K562 (cell line): ENCODE measurements around the gene TACR2. TPM values are rescaled to one million over a fixed set of nuclear protein-coding genes. Genes with fewer than 3 reads are reported as not detected.

Experiments
- ATAC-seq: fragments of 200-7000 bp; cut with Tn5 transposase; 3 replicates; pipeline ENCODE4 v1.9.1; 2020; ENCODE audit warnings: moderate library complexity
- BruUV-seq: library from RNA; stranded (reverse); fragments of 400-500 nt; replicated peaks from 2 replicates; lab custom pipeline; 2021; lab: Mats Ljungman, UMichigan
- CTCF ChIA-PET: fragments of 300-600 bp; formaldehyde crosslinking; extraction: SDS; loops from one replicate; lab custom pipeline; 2021; ENCODE audit warnings: low intra/inter-chr PET ratio; lab: Yijun Ruan, JAX
- POLR2A ChIA-PET: fragments of 300-600, 350-650 bp; sonication (Branson Sonifier 250); formaldehyde crosslinking; extraction: SDS; loops from one replicate; lab custom pipeline; 2021; ENCODE audit warnings: antibody characterized with exemption, inconsistent platforms; lab: Yijun Ruan, JAX
- DNase-seq, 4 experiments: peaks; one replicate each; pipeline versions ENCODE4 v3.0.0 to v3.0.0-alpha.2; 2011 to 2018; ENCODE audit warnings: low spot score in 3 of 4, mixed read lengths in 3 of 4; ENCODE audit errors: extremely low read depth in 1 of 4
- FAIRE-seq: peaks from 2 replicates; lab custom pipeline; 2011; peaks lifted over from hg19 to GRCh38; lab: Jason Lieb, UNC
- H2AFZ ChIP-seq: 2 replicates; pipeline ENCODE4 v1.6.0; 2011; ENCODE audit warnings: low read depth, low read length, control low read depth, inconsistent platforms
- H3K27ac ChIP-seq: fragments of 200-600 bp; 3 replicates; pipeline ENCODE4 v1.8.0; 2011; ENCODE audit warnings: low read depth, mild to moderate bottlenecking, control low read depth, inconsistent platforms, low read length, moderate library complexity, mixed read lengths; ENCODE audit errors: extremely low read depth
- H3K27me3 ChIP-seq, 2 experiments: fragments of 300-600 bp in 1 of 2; 2 replicates in 1 of 2; 3 replicates in 1 of 2; pipeline versions ENCODE4 v1.6.0 to v1.8.0; 2011; ENCODE audit warnings: inconsistent platforms in 2 of 2, low read length in 2 of 2, mild to moderate bottlenecking in 1 of 2, mixed read lengths in 1 of 2, moderate library complexity in 1 of 2; ENCODE audit not compliant: control insufficient read depth in 2 of 2, insufficient read depth in 2 of 2
- H3K36me3 ChIP-seq: fragments of 300-600 bp; 3 replicates; pipeline ENCODE4 v1.8.0; 2011; ENCODE audit warnings: mild to moderate bottlenecking, low read length, inconsistent platforms; ENCODE audit not compliant: control insufficient read depth, insufficient read depth
- H3K4me1 ChIP-seq, 2 experiments: fragments of 200-600 bp in 1 of 2; replicated peaks in 1 of 2; 2 replicates in 1 of 2; 3 replicates in 1 of 2; pipeline versions ENCODE4 v1.5.1 to v1.8.0; 2011; ENCODE audit warnings: inconsistent platforms in 2 of 2, low read length in 2 of 2, mild to moderate bottlenecking in 1 of 2, mixed read lengths in 1 of 2, moderate library complexity in 1 of 2; ENCODE audit not compliant: control insufficient read depth in 2 of 2, insufficient read depth in 2 of 2
- H3K4me2 ChIP-seq: 2 replicates; pipeline ENCODE4 v1.6.1; 2011; ENCODE audit warnings: low read length, control low read depth, inconsistent platforms, mixed read lengths; ENCODE audit not compliant: insufficient read depth
- H3K4me3 ChIP-seq: fragments of 200-600 bp; sonication (generic), shearing (Covaris generic); 2 replicates; pipeline ENCODE4 v1.5.1; 2016; ENCODE audit warnings: control low read depth, inconsistent platforms
- H3K79me2 ChIP-seq: fragments of 200-600 bp; 3 replicates; pipeline ENCODE4 v1.8.0; 2011; ENCODE audit warnings: low read length, inconsistent platforms; ENCODE audit not compliant: control insufficient read depth, insufficient read depth
- H3K9ac ChIP-seq, 2 experiments: 2 replicates each; pipeline versions ENCODE4 v1.6.0 to v1.6.1; 2011; ENCODE audit warnings: low read depth in 2 of 2, low read length in 2 of 2, control low read depth in 1 of 2, inconsistent platforms in 1 of 2, mild to moderate bottlenecking in 1 of 2, mixed read lengths in 1 of 2; ENCODE audit not compliant: insufficient read depth in 1 of 2
- H3K9me1 ChIP-seq: one replicate; pipeline ENCODE4 v1.6.0; 2011; ENCODE audit warnings: inconsistent platforms, mild to moderate bottlenecking, low read length, moderate library complexity; ENCODE audit not compliant: control insufficient read depth, insufficient read depth
- H3K9me3 ChIP-seq: replicated peaks from 2 replicates; pipeline ENCODE4 v1.5.1; 2011; ENCODE audit warnings: low read depth, low read length, inconsistent platforms; ENCODE audit not compliant: control insufficient read depth, insufficient read depth
- H4K20me1 ChIP-seq: replicated peaks from 2 replicates; pipeline ENCODE4 v1.6.1; 2011; ENCODE audit warnings: low read length, inconsistent platforms, mixed read lengths; ENCODE audit not compliant: control insufficient read depth, insufficient read depth
- MAFF ChIP-seq: IDR thresholded peaks from 2 replicates; pipeline ENCODE4 v1.6.1; 2012; ENCODE audit warnings: low read length, improper control_type of control experiment
- POLR3G ChIP-seq: IDR thresholded peaks from 2 replicates; pipeline ENCODE4 v1.6.1; 2011; ENCODE audit not compliant: insufficient read length, insufficient replicate concordance; ENCODE audit errors: extremely low read depth
- POU5F1 ChIP-seq: fragments of 150-350 bp; IDR thresholded peaks from 2 replicates; pipeline ENCODE4 v1.6.1; 2014; ENCODE audit warnings: borderline replicate concordance, low read length, low read depth, mild to moderate bottlenecking; ENCODE audit not compliant: partially characterized antibody
- PTBP1 ChIP-seq: fragments of 200-400 bp; formaldehyde crosslinking; IDR thresholded peaks from 2 replicates; pipeline ENCODE4 v1.6.1; 2017; ENCODE audit warnings: low read depth, low read length
- SMAD1 ChIP-seq: fragments of 150-350 bp; IDR thresholded peaks from 2 replicates; pipeline ENCODE4 v1.6.1; 2014; ENCODE audit warnings: low read length, low read depth; ENCODE audit not compliant: partially characterized antibody
- ZBTB17 ChIP-seq: fragments of 450-650 bp; formaldehyde crosslinking; IDR thresholded peaks from 2 replicates; pipeline ENCODE4 v1.4.0; 2020; ENCODE audit warnings: mild to moderate bottlenecking
- WGBS: fragments of 100-300 bp; shearing (Covaris generic); methylation state at CpG from one replicate; pipeline ENCODE4 v1.1.6; 2016; ENCODE audit warnings: low coverage, mixed read lengths; ENCODE audit not compliant: insufficient coverage; ENCODE audit errors: missing lambda C conversion rate; 5-methylcytosine and 5-hydroxymethylcytosine counted together
- in situ Hi-C: fragments of 300-500 bp; cut with MboI; formaldehyde crosslinking; loops from 4 replicates; pipeline ENCODE4 v1.15.0; 2018; ENCODE audit warnings: inconsistent platforms, mixed read lengths
- intact Hi-C: fragments of 100-400 bp; cut with micrococcal nuclease; formaldehyde crosslinking; loops from 2 replicates; pipeline ENCODE4 v1.14.2; 2022
- polyA plus RNA-seq, 8 experiments: library from polyadenylated mRNA; depleted of rRNA in 4 of 8; stranded (reverse) in 5 of 8; unstranded in 3 of 8; fragments of >200 nt; fragmentation: Nextera tagmentation in 2 of 8; fragmentation: Illumina TruSeq in 1 of 8; extraction: Ambion mirVana in 2 of 8; extraction: Trizol in 1 of 8; gene quantifications; 2 replicates each; pipeline versions ENCODE4 v1.2.1 to v1.2.3, GENCODE V29; 2011 to 2014; ENCODE audit warnings: inconsistent platforms in 1 of 8, missing spikeins in 1 of 8
- total RNA-seq, 7 experiments: library from RNA; depleted of rRNA in 6 of 7; stranded (reverse); fragments of >200 nt in 6 of 7; fragmentation: Illumina TruSeq in 2 of 7; extraction: Trizol in 2 of 7; gene quantifications; 2 replicates each; pipeline versions ENCODE4 v1.2.1 to v1.2.3, GENCODE V29; 2011 to 2021; ENCODE audit warnings: low replicate concordance in 1 of 7
- TF ChIP-seq, protein P1 (sequence below): sonication (generic); formaldehyde crosslinking; IDR thresholded peaks from 2 replicates; pipeline ENCODE4 v1.8.0; 2023; ENCODE audit warnings: mild to moderate bottlenecking, missing genetic modification reagents
- TF ChIP-seq, protein P2 (sequence below), 2 experiments: fragments of 450-650 bp; conservative IDR thresholded peaks; 2 replicates each; pipeline ENCODE4 v1.6.1; 2017; ENCODE audit warnings: mild to moderate bottlenecking in 2 of 2, moderate library complexity in 2 of 2
- TF ChIP-seq, protein P3 (sequence below): fragments of 250-450 bp; sonication (Bioruptor Pico); IDR thresholded peaks from 2 replicates; pipeline ENCODE4 v1.4.0; 2020; ENCODE audit warnings: mild to moderate bottlenecking, moderate library complexity, borderline replicate concordance

TACR2 gene
- total and polyA plus RNA-seq, 9 of the 15 experiments (the other 6 are each of a cell fraction or from before 2014, with no cell fraction given): not detected

DNA sequence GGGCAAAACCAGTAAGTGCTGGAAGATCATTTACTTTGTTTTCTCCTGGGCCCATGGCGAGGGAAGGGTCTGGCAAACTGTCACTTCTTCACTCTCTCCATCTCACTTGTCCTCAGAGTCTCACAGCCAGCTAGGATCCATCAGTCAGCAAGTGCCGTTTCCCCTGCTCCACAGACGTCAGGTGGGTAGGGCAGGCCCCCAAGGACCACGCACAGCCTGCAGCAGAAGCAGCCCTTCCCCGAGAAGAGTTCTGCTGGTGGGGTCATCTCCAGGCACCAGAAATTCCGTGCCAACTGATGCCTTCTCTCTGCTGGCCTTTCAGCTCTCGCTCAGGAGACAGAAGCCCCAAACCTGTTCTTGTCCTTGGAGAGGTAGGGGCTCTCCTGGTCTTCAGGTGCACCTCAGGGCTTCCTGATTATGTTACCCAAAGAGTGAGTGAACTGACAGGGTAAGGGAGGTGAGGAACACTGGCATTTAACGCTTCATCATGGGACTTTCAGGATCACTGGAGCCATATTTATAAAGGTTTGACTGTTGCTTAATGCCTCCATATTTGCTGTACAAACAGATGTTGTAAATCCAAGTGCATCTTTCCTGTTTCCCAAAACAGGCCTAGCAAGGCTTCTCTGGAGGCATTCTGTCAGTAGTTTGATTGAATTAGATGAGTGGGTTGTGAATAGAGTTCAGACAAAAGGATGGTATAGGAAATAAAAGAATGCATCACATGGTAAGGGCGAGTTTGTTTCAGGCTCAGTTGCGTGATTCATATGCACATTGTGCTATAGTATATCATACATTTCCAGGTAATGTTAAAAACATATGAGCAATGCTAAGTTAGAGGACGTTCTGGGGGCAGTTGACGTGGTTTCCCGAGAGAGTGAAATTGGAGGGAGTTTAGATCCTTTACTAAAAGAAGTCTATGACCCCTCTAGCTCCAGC, 20.9 kb upstream of the TACR2 start:
- peaks cover 0 to 10% of the 10 kb centered on the region in 2 experiments; a peak in 2 of 5 replicates for H3K4me1 ChIP-seq
- FAIRE-seq: no peak

More for the DNA sequence above, 20.9 kb upstream of the TACR2 start:
- Histone ChIP-seq H3K27ac (no peak overlapping the region), H3K9me3 (no peaks in the 10 kb centered on the region), H3K9me1 (no peaks in the 10 kb centered on the region), H3K27me3 (peaks cover 37 to 63% of the 10 kb centered on the region in 2 experiments), H3K4me2 (no peak overlapping the region), H3K4me3 (no peak overlapping the region), H3K9ac (no peak overlapping the region), H3K36me3 (no peaks in the 10 kb centered on the region), H4K20me1 (no peaks in the 10 kb centered on the region; the same call in 1 of the 2 replicates), H2AFZ (no peak overlapping the region), H3K79me2 (no peaks in the 10 kb centered on the region)
- DNase-seq (no peak), ATAC-seq (no peak)
- no peak for TF ChIP-seq PTBP1
- TF ChIP-seq SMAD1: no peak
- TF ChIP-seq MAFF: no peak
- TF ChIP-seq, protein P1, sequence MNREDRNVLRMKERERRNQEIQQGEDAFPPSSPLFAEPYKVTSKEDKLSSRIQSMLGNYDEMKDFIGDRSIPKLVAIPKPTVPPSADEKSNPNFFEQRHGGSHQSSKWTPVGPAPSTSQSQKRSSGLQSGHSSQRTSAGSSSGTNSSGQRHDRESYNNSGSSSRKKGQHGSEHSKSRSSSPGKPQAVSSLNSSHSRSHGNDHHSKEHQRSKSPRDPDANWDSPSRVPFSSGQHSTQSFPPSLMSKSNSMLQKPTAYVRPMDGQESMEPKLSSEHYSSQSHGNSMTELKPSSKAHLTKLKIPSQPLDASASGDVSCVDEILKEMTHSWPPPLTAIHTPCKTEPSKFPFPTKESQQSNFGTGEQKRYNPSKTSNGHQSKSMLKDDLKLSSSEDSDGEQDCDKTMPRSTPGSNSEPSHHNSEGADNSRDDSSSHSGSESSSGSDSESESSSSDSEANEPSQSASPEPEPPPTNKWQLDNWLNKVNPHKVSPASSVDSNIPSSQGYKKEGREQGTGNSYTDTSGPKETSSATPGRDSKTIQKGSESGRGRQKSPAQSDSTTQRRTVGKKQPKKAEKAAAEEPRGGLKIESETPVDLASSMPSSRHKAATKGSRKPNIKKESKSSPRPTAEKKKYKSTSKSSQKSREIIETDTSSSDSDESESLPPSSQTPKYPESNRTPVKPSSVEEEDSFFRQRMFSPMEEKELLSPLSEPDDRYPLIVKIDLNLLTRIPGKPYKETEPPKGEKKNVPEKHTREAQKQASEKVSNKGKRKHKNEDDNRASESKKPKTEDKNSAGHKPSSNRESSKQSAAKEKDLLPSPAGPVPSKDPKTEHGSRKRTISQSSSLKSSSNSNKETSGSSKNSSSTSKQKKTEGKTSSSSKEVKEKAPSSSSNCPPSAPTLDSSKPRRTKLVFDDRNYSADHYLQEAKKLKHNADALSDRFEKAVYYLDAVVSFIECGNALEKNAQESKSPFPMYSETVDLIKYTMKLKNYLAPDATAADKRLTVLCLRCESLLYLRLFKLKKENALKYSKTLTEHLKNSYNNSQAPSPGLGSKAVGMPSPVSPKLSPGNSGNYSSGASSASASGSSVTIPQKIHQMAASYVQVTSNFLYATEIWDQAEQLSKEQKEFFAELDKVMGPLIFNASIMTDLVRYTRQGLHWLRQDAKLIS (CRISPR knock-in tag): no peak
- no peak for TF ChIP-seq POLR3G
- TF ChIP-seq, protein P2, sequence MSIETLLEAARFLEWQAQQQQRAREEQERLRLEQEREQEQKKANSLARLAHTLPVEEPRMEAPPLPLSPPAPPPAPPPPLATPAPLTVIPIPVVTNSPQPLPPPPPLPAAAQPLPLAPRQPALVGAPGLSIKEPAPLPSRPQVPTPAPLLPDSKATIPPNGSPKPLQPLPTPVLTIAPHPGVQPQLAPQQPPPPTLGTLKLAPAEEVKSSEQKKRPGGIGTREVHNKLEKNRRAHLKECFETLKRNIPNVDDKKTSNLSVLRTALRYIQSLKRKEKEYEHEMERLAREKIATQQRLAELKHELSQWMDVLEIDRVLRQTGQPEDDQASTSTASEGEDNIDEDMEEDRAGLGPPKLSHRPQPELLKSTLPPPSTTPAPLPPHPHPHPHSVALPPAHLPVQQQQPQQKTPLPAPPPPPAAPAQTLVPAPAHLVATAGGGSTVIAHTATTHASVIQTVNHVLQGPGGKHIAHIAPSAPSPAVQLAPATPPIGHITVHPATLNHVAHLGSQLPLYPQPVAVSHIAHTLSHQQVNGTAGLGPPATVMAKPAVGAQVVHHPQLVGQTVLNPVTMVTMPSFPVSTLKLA (conservative IDR thresholded peaks at IDR 0.05): no peak
- TF ChIP-seq, protein P3, sequence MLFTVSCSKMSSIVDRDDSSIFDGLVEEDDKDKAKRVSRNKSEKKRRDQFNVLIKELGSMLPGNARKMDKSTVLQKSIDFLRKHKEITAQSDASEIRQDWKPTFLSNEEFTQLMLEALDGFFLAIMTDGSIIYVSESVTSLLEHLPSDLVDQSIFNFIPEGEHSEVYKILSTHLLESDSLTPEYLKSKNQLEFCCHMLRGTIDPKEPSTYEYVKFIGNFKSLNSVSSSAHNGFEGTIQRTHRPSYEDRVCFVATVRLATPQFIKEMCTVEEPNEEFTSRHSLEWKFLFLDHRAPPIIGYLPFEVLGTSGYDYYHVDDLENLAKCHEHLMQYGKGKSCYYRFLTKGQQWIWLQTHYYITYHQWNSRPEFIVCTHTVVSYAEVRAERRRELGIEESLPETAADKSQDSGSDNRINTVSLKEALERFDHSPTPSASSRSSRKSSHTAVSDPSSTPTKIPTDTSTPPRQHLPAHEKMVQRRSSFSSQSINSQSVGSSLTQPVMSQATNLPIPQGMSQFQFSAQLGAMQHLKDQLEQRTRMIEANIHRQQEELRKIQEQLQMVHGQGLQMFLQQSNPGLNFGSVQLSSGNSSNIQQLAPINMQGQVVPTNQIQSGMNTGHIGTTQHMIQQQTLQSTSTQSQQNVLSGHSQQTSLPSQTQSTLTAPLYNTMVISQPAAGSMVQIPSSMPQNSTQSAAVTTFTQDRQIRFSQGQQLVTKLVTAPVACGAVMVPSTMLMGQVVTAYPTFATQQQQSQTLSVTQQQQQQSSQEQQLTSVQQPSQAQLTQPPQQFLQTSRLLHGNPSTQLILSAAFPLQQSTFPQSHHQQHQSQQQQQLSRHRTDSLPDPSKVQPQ (CRISPR knock-in tag): no peak
- TF ChIP-seq POU5F1: no peak
- no peak for TF ChIP-seq ZBTB17 (CRISPR knock-in tag)
- ChIA-PET POLR2A (no interaction called here), CTCF (no interaction called here)
- intact Hi-C loops: no loop called here
- no TSS peak for BruUV-seq
- in situ Hi-C loops: no loop called here
- 2% methylated on average over 13 of the region's 13 CpGs for WGBS
